Activated CD8-positive, alpha-beta T cell treated with anti-CD3 and anti-CD28 coated beads for 36 hours (primary cell): ENCODE measurements around the gene VIPR2. TPM values are rescaled to one million over a fixed set of nuclear protein-coding genes. Genes with fewer than 3 reads are reported as not detected.
"Not testable (repeated sequence)": the region's sequence is repeated elsewhere in the genome, so short reads cannot be mapped to it uniquely, and the experiment has no call there.

Experiments used
- ATAC-seq: fragments of 200-7000 bp; cut with Tn5 transposase; one replicate; pipeline ENCODE4 v1.10.0; 2021; ENCODE audit warnings: mild to moderate bottlenecking, moderate library complexity
- CTCF ChIA-PET: fragments of 350-600 bp; sonication (Branson Sonifier 250); formaldehyde crosslinking; loops from one replicate; lab custom pipeline; 2021; ENCODE audit warnings: antibody characterized with exemption; lab: Charles Lee
- POLR2A ChIA-PET: fragments of 350-600 bp; sonication (Branson Sonifier 250); formaldehyde crosslinking; loops from one replicate; lab custom pipeline; 2021; ENCODE audit warnings: antibody characterized with exemption; lab: Charles Lee
- DNase-seq: peaks from one replicate; pipeline ENCODE4 v3.0.0-alpha.2; 2020
- H3K27ac Mint-ChIP-seq: one replicate; pipeline ENCODE4 v1.8.0; 2021; ENCODE audit warnings: mild to moderate bottlenecking, mixed read lengths
- H3K27me3 Mint-ChIP-seq: one replicate; pipeline ENCODE4 v1.8.0; 2021; ENCODE audit warnings: mixed read lengths
- H3K36me3 Mint-ChIP-seq: one replicate; pipeline ENCODE4 v1.8.0; 2021; ENCODE audit warnings: low read depth, mixed read lengths
- H3K4me1 Mint-ChIP-seq: one replicate; pipeline ENCODE4 v1.8.0; 2021; ENCODE audit warnings: low read depth, mixed read lengths
- H3K4me3 Mint-ChIP-seq: one replicate; pipeline ENCODE4 v1.8.0; 2021; ENCODE audit warnings: mild to moderate bottlenecking, moderate library complexity, mixed read lengths
- H3K9me3 Mint-ChIP-seq: one replicate; pipeline ENCODE4 v1.8.0; 2021; ENCODE audit warnings: mixed read lengths
- intact Hi-C: fragments of 100-400 bp; cut with micrococcal nuclease; formaldehyde crosslinking; loops from one replicate; pipeline ENCODE4 v1.10.0; 2022
- total RNA-seq, 2 experiments: library from RNA; stranded (reverse); gene quantifications; one replicate each; pipeline ENCODE4 v1.2.3, GENCODE V29; 2021
- TF ChIP-seq, protein P1 (sequence below): fragments of 200-600 bp; IDR thresholded peaks from one replicate; pipeline ENCODE4 v1.8.0; 2022; ENCODE audit warnings: antibody characterized with exemption, mild to moderate bottlenecking

VIPR2 gene
- total RNA-seq, 2 experiments from 2014 or later, result 0.09 TPM; not detected in 1

DNA sequence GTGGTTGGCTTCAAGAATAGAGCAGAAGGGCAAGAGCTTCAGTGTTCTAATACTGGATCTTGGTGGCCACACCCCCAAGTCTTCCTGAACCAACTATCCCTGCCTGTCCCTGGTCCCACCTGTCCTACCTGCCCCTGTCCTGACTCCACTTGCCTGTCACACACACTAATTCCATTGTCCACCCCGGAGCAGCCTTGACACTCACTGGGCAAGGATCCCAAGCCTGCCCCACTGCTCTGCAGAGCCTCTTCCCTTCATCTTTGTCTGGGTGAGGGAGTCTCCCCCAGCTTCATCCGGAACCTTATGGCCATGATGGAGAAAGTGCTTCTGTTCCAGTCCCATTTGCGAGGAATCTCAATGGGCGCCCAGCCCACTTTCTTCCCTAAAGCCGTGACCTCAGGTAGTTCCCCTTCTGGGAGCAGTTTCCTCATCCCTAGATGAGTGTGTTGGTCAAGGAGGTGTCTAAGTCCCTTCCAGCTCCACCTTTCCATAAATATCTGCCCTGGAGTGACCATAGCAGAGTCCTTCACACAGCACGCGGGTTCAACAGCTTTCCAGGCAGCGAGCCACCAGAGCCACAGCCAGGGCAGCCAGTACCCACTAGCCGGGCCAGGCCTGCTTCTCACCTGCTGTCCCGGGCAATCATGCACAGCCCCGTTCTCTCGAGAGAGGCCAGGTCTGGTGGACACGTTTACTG lies 61.5 kb downstream of the VIPR2 start:
- no peaks in the 10 kb centered on the region for H3K36me3 Mint-ChIP-seq
- TF ChIP-seq, protein P1, sequence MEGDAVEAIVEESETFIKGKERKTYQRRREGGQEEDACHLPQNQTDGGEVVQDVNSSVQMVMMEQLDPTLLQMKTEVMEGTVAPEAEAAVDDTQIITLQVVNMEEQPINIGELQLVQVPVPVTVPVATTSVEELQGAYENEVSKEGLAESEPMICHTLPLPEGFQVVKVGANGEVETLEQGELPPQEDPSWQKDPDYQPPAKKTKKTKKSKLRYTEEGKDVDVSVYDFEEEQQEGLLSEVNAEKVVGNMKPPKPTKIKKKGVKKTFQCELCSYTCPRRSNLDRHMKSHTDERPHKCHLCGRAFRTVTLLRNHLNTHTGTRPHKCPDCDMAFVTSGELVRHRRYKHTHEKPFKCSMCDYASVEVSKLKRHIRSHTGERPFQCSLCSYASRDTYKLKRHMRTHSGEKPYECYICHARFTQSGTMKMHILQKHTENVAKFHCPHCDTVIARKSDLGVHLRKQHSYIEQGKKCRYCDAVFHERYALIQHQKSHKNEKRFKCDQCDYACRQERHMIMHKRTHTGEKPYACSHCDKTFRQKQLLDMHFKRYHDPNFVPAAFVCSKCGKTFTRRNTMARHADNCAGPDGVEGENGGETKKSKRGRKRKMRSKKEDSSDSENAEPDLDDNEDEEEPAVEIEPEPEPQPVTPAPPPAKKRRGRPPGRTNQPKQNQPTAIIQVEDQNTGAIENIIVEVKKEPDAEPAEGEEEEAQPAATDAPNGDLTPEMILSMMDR, result no peak
- ATAC-seq, result no peak
- H3K27me3 Mint-ChIP-seq, result peaks cover 3% of the 10 kb centered on the region
- ChIA-PET CTCF (no interaction called here), POLR2A (no interaction called here)
- DNase-seq, result no peak
- H3K4me3 Mint-ChIP-seq, result no peak overlapping the region
- H3K9me3 Mint-ChIP-seq, result no peaks in the 10 kb centered on the region
- intact Hi-C loops, result no loop called here
- no peak overlapping the region for H3K27ac Mint-ChIP-seq
- H3K4me1 Mint-ChIP-seq, result peaks cover 2% of the 10 kb centered on the region

DNA sequence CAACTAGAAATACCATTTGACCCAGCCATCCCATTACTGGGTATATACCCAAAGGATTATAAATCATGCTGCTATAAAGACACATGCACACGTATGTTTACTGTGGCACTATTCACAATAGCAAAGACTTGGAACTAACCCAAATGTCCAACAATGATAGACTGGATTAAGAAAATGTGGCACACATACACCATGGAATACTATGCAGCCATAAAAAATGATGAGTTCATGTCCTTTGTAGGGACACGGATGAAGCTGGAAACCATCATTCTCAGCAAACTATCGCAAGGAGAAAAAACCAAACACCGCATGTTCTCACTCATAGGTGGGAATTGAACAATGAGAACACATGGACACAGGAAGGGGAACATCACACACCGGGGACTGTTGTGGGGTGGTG lies 62.6 kb downstream of the VIPR2 start:
- H3K4me3 Mint-ChIP-seq, POLR2A ChIA-PET: not testable (repeated sequence)

DNA sequence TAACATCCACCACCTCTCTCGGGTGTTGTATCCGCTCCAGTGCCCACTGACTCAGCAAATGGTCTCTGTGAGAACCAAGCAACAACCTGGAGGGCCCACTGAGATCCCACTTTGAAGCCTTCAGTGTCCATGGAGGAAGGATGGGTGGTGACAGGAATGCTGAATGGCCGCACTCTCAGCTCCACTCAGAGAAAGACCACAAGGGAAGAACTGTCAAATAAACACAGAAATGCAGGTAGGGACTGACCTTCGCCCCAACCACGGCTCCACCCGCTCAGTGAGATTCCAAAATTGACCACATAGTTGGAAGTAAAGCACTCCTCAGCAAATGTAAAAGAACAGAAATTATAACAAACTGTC lies 65.8 kb downstream of the VIPR2 start:
- ATAC-seq (no peak), DNase-seq (no peak)
- ChIA-PET POLR2A (interaction anchor here (0.7 kb wide), 1 partner anchor 113 kb away, joined by 3 read pairs; no protein-coding TSS in a partner anchor), CTCF (no interaction called here)
- Mint-ChIP-seq H3K4me1 (no peaks in the 10 kb centered on the region), H3K27ac (no peak overlapping the region), H3K27me3 (peaks cover 5% of the 10 kb centered on the region), H3K36me3 (no peaks in the 10 kb centered on the region), H3K4me3 (no peak overlapping the region), H3K9me3 (no peaks in the 10 kb centered on the region)
- TF ChIP-seq, protein P1, result no peak
- intact Hi-C loops, result no loop called here

More for the DNA sequence above, 62.6 kb downstream of the VIPR2 start:
- H3K27me3 Mint-ChIP-seq, intact Hi-C loops, ATAC-seq, H3K36me3 Mint-ChIP-seq, H3K4me1 Mint-ChIP-seq, H3K27ac Mint-ChIP-seq, CTCF ChIA-PET, DNase-seq, H3K9me3 Mint-ChIP-seq: not testable (repeated sequence)

DNA sequence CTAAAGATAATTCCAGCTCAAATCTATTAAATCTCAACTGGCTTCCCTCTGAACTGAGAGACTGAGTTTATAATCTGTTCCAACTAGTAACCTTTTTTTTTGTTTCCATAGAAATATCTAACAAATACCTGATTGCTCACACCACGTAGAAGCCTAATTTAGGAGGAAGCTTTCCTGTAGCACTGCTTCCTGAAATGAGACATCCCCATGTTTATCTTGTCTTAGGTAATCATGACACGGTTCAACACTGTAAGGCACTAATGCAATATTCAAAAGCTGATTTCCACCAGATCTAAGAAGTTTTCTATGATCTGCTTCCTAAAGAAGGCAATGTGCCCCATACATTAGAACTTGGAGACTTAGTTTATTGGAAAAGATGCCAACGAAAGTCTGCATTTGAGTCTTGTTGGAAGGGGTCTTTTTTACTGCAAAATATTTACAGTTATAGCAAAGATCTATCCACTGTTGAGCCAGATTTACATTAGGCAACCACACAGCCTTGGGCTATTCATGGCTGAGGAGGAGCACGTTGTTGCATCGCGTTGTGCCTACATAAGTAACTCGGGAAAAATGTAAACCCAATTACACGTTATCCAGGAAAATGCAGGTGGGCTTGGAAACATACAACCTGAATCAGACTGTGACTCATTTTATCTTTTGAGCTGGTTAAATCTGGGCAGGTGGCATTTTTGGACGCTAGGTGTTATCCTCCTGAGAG lies 66.3 kb downstream of the VIPR2 start:
- no peaks in the 10 kb centered on the region for H3K36me3 Mint-ChIP-seq
- DNase-seq (no peak), ATAC-seq (no peak)
- no peak overlapping the region for H3K27ac Mint-ChIP-seq
- TF ChIP-seq, protein P1, result no peak
- no peak overlapping the region for H3K4me3 Mint-ChIP-seq
- ChIA-PET CTCF (no interaction called here), POLR2A (interaction anchor here (0.7 kb wide), 1 partner anchor 113 kb away, joined by 3 read pairs; no protein-coding TSS in a partner anchor)
- intact Hi-C loops, result no loop called here
- H3K27me3 Mint-ChIP-seq, result peaks cover 5% of the 10 kb centered on the region
- no peaks in the 10 kb centered on the region for H3K4me1 Mint-ChIP-seq
- no peaks in the 10 kb centered on the region for H3K9me3 Mint-ChIP-seq

DNA sequence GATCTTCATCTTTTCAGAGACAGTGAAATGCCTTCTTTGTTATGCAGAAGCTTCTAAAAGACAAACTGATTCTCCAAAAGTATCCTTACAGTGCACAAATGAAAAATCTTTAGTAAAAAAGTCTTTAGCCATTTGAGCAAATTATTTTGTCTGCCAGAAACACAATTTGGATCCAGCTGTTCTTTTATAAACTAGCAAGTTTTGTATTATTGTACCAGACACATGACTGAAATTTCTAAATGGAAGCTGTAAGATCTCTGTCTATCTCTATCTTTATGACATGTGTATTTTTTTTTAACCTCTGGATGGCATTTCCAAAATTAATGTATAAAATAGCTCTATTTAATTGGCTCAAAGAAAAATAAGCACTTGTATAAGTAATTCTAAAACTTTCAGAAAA lies 68.3 kb downstream of the VIPR2 start:
- H3K4me3 Mint-ChIP-seq, result no peak overlapping the region
- ATAC-seq (no peak), DNase-seq (no peak)
- H3K27ac Mint-ChIP-seq, result no peak overlapping the region
- peaks cover 1% of the 10 kb centered on the region for H3K4me1 Mint-ChIP-seq
- CTCF ChIA-PET, result no interaction called here
- peaks cover 5% of the 10 kb centered on the region for H3K27me3 Mint-ChIP-seq
- no peaks in the 10 kb centered on the region for H3K9me3 Mint-ChIP-seq
- intact Hi-C loops, result no loop called here
- POLR2A ChIA-PET, result no interaction called here
- no peaks in the 10 kb centered on the region for H3K36me3 Mint-ChIP-seq
- TF ChIP-seq, protein P1, result no peak
